SK-N-SH treated with all-trans-retinoic acid at 6 μM for 48 hours (cell line): ENCODE measurements around the gene NLRX1.

Source experiments
- CREB5 ChIP-seq: fragments of 250-450 bp; sonication (Bioruptor Pico); IDR thresholded peaks from 2 replicates; pipeline ENCODE4 v1.5.1; 2020; ENCODE audit warnings: low read depth, mild to moderate bottlenecking, moderate library complexity
- ISL1 ChIP-seq: fragments of 250-450 bp; sonication (Bioruptor Pico); IDR thresholded peaks from 2 replicates; pipeline ENCODE4 v2.1.2; 2022; ENCODE audit warnings: mild to moderate bottlenecking, moderate library complexity
- OSR1 ChIP-seq: fragments of 250-450 bp; sonication (Bioruptor Pico); IDR thresholded peaks from 2 replicates; pipeline ENCODE4 v1.8.0; 2022; ENCODE audit warnings: moderate library complexity, mild to moderate bottlenecking, inconsistent platforms
- PPARA ChIP-seq: fragments of 250-450 bp; sonication (Bioruptor Pico); IDR thresholded peaks from 2 replicates; pipeline ENCODE4 v1.5.0; 2020; ENCODE audit warnings: mild to moderate bottlenecking, borderline replicate concordance
- RARB ChIP-seq: fragments of 250-450 bp; sonication (Bioruptor Pico); IDR thresholded peaks from 2 replicates; pipeline ENCODE4 v1.8.0; 2021; ENCODE audit warnings: mild to moderate bottlenecking, moderate library complexity
- SNAI2 ChIP-seq: fragments of 250-450 bp; sonication (Bioruptor Pico); IDR thresholded peaks from 2 replicates; pipeline ENCODE4 v1.5.0; 2020; ENCODE audit warnings: mild to moderate bottlenecking, moderate library complexity
- TOX ChIP-seq: fragments of 250-450 bp; sonication (Bioruptor Pico); IDR thresholded peaks from 2 replicates; pipeline ENCODE4 v1.8.0; 2021; ENCODE audit warnings: mild to moderate bottlenecking, moderate library complexity, borderline replicate concordance
- TSHZ2 ChIP-seq: fragments of 250-450 bp; sonication (Bioruptor Pico); IDR thresholded peaks from 2 replicates; pipeline ENCODE4 v1.5.0; 2020; ENCODE audit warnings: mild to moderate bottlenecking, moderate library complexity
- ZFP3 ChIP-seq: fragments of 250-450 bp; sonication (Bioruptor Pico); IDR thresholded peaks from 2 replicates; pipeline ENCODE4 v1.5.0; 2020; ENCODE audit warnings: mild to moderate bottlenecking, moderate library complexity
- ZFP30 ChIP-seq: fragments of 450-650 bp; formaldehyde crosslinking; IDR thresholded peaks from 2 replicates; pipeline ENCODE4 v1.5.0; 2022; ENCODE audit warnings: mild to moderate bottlenecking, moderate library complexity
- TF ChIP-seq, protein P1 (sequence below): fragments of 250-450 bp; sonication (Bioruptor Pico); IDR thresholded peaks from 2 replicates; pipeline ENCODE4 v1.8.0; 2021; ENCODE audit warnings: low read depth, mild to moderate bottlenecking, moderate library complexity, borderline replicate concordance
- TF ChIP-seq, protein P2 (sequence below): fragments of 250-450 bp; sonication (Bioruptor Pico); IDR thresholded peaks from 2 replicates; pipeline ENCODE4 v1.8.0; 2020; ENCODE audit warnings: mild to moderate bottlenecking, moderate library complexity, borderline replicate concordance

DNA sequence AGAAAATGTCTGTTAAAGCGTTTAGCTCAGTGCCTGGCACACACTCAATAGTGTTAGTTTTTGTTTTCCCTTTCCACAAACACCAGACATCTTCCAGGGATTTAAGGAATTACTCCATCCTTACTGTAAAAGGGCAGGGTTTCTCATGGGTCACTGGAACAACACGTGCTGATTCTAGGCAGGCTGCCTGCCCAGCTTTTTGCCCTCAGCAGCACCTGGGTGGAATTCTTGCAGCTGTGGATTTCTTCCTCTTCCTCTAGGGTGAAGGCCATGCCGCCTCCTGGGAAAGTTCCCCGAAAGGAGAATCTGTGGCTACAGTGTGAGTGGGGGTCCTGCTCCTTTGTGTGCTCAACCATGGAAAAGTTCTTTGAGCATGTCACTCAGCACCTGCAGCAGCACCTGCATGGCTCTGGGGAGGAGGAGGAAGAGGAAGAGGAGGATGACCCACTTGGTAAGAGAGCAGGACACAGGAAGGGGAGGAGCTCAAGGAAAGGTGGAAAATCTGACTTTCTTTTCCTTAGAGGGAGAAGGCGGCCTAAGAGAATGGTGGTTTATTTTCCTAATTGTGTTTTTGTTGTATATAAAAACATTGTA lies 41.8 kb upstream of the NLRX1 start:
- TF ChIP-seq TSHZ2, result no peak
- TF ChIP-seq TOX, result no peak
- no peak for TF ChIP-seq ZFP30 (CRISPR knock-in tag)
- no peak for TF ChIP-seq CREB5 (CRISPR knock-in tag)
- TF ChIP-seq RARB (CRISPR knock-in tag), result no peak
- TF ChIP-seq, protein P1, sequence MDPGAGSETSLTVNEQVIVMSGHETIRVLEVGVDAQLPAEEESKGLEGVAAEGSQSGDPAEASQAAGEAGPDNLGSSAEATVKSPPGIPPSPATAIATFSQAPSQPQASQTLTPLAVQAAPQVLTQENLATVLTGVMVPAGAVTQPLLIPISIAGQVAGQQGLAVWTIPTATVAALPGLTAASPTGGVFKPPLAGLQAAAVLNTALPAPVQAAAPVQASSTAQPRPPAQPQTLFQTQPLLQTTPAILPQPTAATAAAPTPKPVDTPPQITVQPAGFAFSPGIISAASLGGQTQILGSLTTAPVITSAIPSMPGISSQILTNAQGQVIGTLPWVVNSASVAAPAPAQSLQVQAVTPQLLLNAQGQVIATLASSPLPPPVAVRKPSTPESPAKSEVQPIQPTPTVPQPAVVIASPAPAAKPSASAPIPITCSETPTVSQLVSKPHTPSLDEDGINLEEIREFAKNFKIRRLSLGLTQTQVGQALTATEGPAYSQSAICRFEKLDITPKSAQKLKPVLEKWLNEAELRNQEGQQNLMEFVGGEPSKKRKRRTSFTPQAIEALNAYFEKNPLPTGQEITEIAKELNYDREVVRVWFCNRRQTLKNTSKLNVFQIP (CRISPR knock-in tag), result no peak
- no peak for TF ChIP-seq ISL1
- no peak for TF ChIP-seq PPARA (CRISPR knock-in tag)
- TF ChIP-seq SNAI2 (CRISPR knock-in tag), result no peak
- no peak for TF ChIP-seq ZFP3 (CRISPR knock-in tag)
- TF ChIP-seq, protein P2, sequence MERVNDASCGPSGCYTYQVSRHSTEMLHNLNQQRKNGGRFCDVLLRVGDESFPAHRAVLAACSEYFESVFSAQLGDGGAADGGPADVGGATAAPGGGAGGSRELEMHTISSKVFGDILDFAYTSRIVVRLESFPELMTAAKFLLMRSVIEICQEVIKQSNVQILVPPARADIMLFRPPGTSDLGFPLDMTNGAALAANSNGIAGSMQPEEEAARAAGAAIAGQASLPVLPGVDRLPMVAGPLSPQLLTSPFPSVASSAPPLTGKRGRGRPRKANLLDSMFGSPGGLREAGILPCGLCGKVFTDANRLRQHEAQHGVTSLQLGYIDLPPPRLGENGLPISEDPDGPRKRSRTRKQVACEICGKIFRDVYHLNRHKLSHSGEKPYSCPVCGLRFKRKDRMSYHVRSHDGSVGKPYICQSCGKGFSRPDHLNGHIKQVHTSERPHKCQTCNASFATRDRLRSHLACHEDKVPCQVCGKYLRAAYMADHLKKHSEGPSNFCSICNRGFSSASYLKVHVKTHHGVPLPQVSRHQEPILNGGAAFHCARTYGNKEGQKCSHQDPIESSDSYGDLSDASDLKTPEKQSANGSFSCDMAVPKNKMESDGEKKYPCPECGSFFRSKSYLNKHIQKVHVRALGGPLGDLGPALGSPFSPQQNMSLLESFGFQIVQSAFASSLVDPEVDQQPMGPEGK (CRISPR knock-in tag), result no peak
- no peak for TF ChIP-seq OSR1
